Neural cell (in vitro differentiated cells): Measurements from ENCODE around the gene PRDX1. TPM values are rescaled to one million over a fixed set of nuclear protein-coding genes. Genes with fewer than 3 reads are reported as not detected.

Experiments used
- H2AFZ ChIP-seq: fragments of 200-600, 300-800 bp; sonication (generic), shearing (Covaris generic); 2 replicates; pipeline ENCODE4 v1.6.0; 2014; ENCODE audit warnings: low read depth, mild to moderate bottlenecking, antibody characterized with exemption, low read length, moderate library complexity
- H3F3A ChIP-seq: fragments of 200-600 bp; shearing (Covaris generic); 2 replicates; pipeline ENCODE4 v1.6.1; 2016; ENCODE audit warnings: mild to moderate bottlenecking, moderate library complexity, mixed read lengths, antibody characterized with exemption, low read length; ENCODE audit not compliant: insufficient read depth, poor library complexity, severe bottlenecking
- H3K27ac ChIP-seq: fragments of 200-600, 300-800 bp; sonication (generic), shearing (Covaris generic); 2 replicates; pipeline ENCODE4 v1.5.1; 2014; ENCODE audit warnings: mild to moderate bottlenecking, low read length, moderate library complexity
- H3K27me3 ChIP-seq: fragments of 300-800, 200-600 bp; sonication (generic), shearing (Covaris generic); 2 replicates; pipeline ENCODE4 v1.6.0; 2014; ENCODE audit warnings: mild to moderate bottlenecking, low read depth, low read length, moderate library complexity; ENCODE audit not compliant: insufficient read depth
- H3K36me3 ChIP-seq: fragments of 300-800, 200-600 bp; sonication (generic), shearing (Covaris generic); 2 replicates; pipeline ENCODE4 v1.5.1; 2014; ENCODE audit warnings: mild to moderate bottlenecking, antibody characterized with exemption, low read length, moderate library complexity; ENCODE audit not compliant: insufficient read depth
- H3K4me2 ChIP-seq: fragments of 300-800, 200-600 bp; sonication (generic), shearing (Covaris generic); 2 replicates; pipeline ENCODE4 v1.6.0; 2014; ENCODE audit warnings: mild to moderate bottlenecking, low read length
- H3K4me3 ChIP-seq: fragments of 300-800, 200-600 bp; sonication (generic), shearing (Covaris generic); 2 replicates; pipeline ENCODE4 v1.5.1; 2014; ENCODE audit warnings: mild to moderate bottlenecking, low read length, moderate library complexity
- H3K79me2 ChIP-seq: fragments of 200-600 bp; shearing (Covaris generic); replicated peaks from 2 replicates; pipeline ENCODE4 v1.6.0; 2014; ENCODE audit warnings: mild to moderate bottlenecking, low read length, moderate library complexity; ENCODE audit not compliant: insufficient read depth
- H3K9ac ChIP-seq: fragments of 300-800, 200-600 bp; sonication (generic), shearing (Covaris generic); 2 replicates; pipeline ENCODE4 v1.6.1; 2016; ENCODE audit warnings: mild to moderate bottlenecking, low read length, mixed read lengths
- H3K9me2 ChIP-seq: fragments of 200-600 bp; shearing (Covaris generic); 2 replicates; pipeline ENCODE4 v1.6.1; 2016; ENCODE audit warnings: mild to moderate bottlenecking, low read length, mixed read lengths; ENCODE audit not compliant: insufficient read depth
- H3K9me3 ChIP-seq: fragments of 200-600, 300-800 bp; sonication (generic), shearing (Covaris generic); 2 replicates; pipeline ENCODE4 v1.6.1; 2016; ENCODE audit warnings: mild to moderate bottlenecking, mixed run types, low read length, moderate library complexity, mixed read lengths
- H4K20me1 ChIP-seq: fragments of 200-600 bp; shearing (Covaris generic); 2 replicates; pipeline ENCODE4 v1.6.1; 2016; ENCODE audit warnings: mild to moderate bottlenecking, mixed run types; ENCODE audit not compliant: insufficient read depth
- EP300 ChIP-seq: fragments of 450-650 bp; conservative IDR thresholded peaks from 2 replicates; pipeline ENCODE4 v1.6.1; 2014; ENCODE audit warnings: antibody characterized with exemption, mild to moderate bottlenecking, moderate library complexity; ENCODE audit not compliant: poor library complexity, severe bottlenecking
- EZH2 ChIP-seq: fragments of 200-600, 300-800 bp; shearing (Covaris generic), sonication (generic); IDR thresholded peaks from 2 replicates; pipeline ENCODE4 v1.6.1; 2014; ENCODE audit warnings: antibody characterized with exemption, low read length, borderline replicate concordance, mild to moderate bottlenecking; ENCODE audit not compliant: insufficient read depth, poor library complexity, severe bottlenecking
- MXI1 ChIP-seq: fragments of 450-650 bp; conservative IDR thresholded peaks from 2 replicates; pipeline ENCODE4 v1.6.1; 2014; ENCODE audit warnings: antibody characterized with exemption, mild to moderate bottlenecking; ENCODE audit not compliant: poor library complexity, severe bottlenecking
- POLR2AphosphoS5 ChIP-seq: IDR thresholded peaks from 2 replicates; pipeline ENCODE4 v1.6.1; 2012
- RAD21 ChIP-seq: fragments of 450-650 bp; conservative IDR thresholded peaks from 2 replicates; pipeline ENCODE4 v1.6.1; 2014; ENCODE audit warnings: antibody characterized with exemption, mild to moderate bottlenecking, moderate library complexity
- SMC3 ChIP-seq: fragments of 450-650 bp; conservative IDR thresholded peaks from 2 replicates; pipeline ENCODE4 v1.6.1; 2014; ENCODE audit warnings: antibody characterized with exemption, mild to moderate bottlenecking, moderate library complexity; ENCODE audit not compliant: poor library complexity
- TAF1 ChIP-seq: IDR thresholded peaks from 2 replicates; pipeline ENCODE4 v1.6.1; 2012; ENCODE audit warnings: low read depth
- polyA plus RNA-seq: library from polyadenylated mRNA; depleted of rRNA; stranded (reverse); fragments of >200 nt; gene quantifications from 2 replicates; pipeline ENCODE4 v1.2.3, GENCODE V29; 2014
- TF ChIP-seq, protein P1 (sequence below): IDR thresholded peaks from 2 replicates; pipeline ENCODE4 v1.6.1; 2012; ENCODE audit warnings: borderline replicate concordance
- TF ChIP-seq, protein P2 (sequence below): fragments of 450-650 bp; IDR thresholded peaks from 2 replicates; pipeline ENCODE4 v1.5.1; 2014; ENCODE audit warnings: antibody characterized with exemption, mild to moderate bottlenecking, moderate library complexity; ENCODE audit not compliant: poor library complexity, severe bottlenecking

Gene PRDX1
- polyA plus RNA-seq, 1 donor from 2014 or later = 304 TPM

DNA sequence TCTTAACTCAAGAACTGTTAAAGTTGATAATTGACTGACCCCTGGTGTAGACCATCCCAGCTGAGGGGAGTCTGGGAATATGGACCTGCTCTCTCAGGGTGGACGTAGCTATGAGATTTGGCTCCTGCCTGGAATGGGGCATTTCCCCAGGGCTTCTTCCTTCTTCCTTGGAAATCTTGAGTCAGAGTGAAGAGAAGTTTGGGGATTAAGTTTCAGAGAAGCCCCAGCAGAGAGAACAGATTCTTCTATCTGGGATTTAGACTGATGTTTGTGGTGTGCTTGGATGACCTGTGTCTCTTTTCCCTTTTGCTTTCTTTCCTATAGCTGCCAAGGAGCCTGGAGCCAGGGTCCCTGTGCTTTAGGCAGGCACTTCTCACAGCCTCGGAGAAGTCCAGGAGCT lies 42.2 kb upstream of the PRDX1 start:
- no peaks in the 10 kb centered on the region for H3K36me3 ChIP-seq
- no peak overlapping the region for H3K9ac ChIP-seq
- H3F3A ChIP-seq = no peaks in the 10 kb centered on the region
- H2AFZ ChIP-seq = no peak overlapping the region
- H3K9me3 ChIP-seq = no peaks in the 10 kb centered on the region
- TF ChIP-seq, protein P1, sequence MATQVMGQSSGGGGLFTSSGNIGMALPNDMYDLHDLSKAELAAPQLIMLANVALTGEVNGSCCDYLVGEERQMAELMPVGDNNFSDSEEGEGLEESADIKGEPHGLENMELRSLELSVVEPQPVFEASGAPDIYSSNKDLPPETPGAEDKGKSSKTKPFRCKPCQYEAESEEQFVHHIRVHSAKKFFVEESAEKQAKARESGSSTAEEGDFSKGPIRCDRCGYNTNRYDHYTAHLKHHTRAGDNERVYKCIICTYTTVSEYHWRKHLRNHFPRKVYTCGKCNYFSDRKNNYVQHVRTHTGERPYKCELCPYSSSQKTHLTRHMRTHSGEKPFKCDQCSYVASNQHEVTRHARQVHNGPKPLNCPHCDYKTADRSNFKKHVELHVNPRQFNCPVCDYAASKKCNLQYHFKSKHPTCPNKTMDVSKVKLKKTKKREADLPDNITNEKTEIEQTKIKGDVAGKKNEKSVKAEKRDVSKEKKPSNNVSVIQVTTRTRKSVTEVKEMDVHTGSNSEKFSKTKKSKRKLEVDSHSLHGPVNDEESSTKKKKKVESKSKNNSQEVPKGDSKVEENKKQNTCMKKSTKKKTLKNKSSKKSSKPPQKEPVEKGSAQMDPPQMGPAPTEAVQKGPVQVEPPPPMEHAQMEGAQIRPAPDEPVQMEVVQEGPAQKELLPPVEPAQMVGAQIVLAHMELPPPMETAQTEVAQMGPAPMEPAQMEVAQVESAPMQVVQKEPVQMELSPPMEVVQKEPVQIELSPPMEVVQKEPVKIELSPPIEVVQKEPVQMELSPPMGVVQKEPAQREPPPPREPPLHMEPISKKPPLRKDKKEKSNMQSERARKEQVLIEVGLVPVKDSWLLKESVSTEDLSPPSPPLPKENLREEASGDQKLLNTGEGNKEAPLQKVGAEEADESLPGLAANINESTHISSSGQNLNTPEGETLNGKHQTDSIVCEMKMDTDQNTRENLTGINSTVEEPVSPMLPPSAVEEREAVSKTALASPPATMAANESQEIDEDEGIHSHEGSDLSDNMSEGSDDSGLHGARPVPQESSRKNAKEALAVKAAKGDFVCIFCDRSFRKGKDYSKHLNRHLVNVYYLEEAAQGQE = no peak
- TF ChIP-seq SMC3 (no peak), EP300 (no peak), TAF1 (no peak), RAD21 (no peak), EZH2 (no peak), MXI1 (no peak), POLR2AphosphoS5 (no peak)
- TF ChIP-seq, protein P2, sequence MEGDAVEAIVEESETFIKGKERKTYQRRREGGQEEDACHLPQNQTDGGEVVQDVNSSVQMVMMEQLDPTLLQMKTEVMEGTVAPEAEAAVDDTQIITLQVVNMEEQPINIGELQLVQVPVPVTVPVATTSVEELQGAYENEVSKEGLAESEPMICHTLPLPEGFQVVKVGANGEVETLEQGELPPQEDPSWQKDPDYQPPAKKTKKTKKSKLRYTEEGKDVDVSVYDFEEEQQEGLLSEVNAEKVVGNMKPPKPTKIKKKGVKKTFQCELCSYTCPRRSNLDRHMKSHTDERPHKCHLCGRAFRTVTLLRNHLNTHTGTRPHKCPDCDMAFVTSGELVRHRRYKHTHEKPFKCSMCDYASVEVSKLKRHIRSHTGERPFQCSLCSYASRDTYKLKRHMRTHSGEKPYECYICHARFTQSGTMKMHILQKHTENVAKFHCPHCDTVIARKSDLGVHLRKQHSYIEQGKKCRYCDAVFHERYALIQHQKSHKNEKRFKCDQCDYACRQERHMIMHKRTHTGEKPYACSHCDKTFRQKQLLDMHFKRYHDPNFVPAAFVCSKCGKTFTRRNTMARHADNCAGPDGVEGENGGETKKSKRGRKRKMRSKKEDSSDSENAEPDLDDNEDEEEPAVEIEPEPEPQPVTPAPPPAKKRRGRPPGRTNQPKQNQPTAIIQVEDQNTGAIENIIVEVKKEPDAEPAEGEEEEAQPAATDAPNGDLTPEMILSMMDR = no peak
- no peaks in the 10 kb centered on the region for H4K20me1 ChIP-seq
- no peak overlapping the region for H3K4me2 ChIP-seq
- H3K27ac ChIP-seq = no peak overlapping the region
- H3K79me2 ChIP-seq = no peaks in the 10 kb centered on the region
- no peaks in the 10 kb centered on the region for H3K27me3 ChIP-seq
- no peaks in the 10 kb centered on the region for H3K9me2 ChIP-seq
- H3K4me3 ChIP-seq = no peak overlapping the region

DNA sequence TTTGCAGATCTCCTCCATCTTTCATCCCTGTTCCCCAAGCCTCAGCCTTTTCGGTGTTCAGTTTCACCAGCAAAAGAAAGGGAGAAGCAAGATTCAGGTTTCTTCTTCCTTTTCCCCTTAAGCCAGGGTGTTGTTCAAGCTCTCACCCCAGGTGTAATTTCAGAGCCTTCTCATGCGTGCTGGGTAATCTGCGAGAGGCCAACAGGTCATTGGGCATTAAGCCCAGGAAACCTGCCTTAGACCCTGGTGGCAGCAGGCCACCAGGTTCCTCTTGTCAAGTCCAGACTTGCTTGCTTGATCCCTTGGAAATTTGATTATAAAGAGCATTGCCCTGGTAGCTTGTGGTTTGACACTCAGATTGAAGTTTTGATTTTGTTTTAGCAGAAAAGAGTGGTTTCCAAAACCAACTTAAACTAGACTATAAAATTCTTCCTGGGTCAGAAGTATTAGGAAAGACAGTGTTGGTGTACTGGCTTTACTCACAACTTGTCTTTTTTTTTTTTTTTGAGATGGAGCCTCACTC lies 35.8 kb upstream of the PRDX1 start:
- H3K9me3 ChIP-seq = no peaks in the 10 kb centered on the region
- H4K20me1 ChIP-seq = no peaks in the 10 kb centered on the region

More for the DNA sequence above, 35.8 kb upstream of the PRDX1 start:
- Histone ChIP-seq H3K9ac (no peak overlapping the region), H3K27ac (no peak overlapping the region), H3K4me2 (no peak overlapping the region), H3K4me3 (no peak overlapping the region), H3F3A (no peaks in the 10 kb centered on the region), H3K27me3 (no peaks in the 10 kb centered on the region), H2AFZ (no peak overlapping the region), H3K79me2 (peaks cover under 1% of the 10 kb centered on the region), H3K9me2 (no peaks in the 10 kb centered on the region), H3K36me3 (no peaks in the 10 kb centered on the region)
- TF ChIP-seq TAF1 (no peak), MXI1 (no peak), SMC3 (no peak), POLR2AphosphoS5 (no peak), EZH2 (no peak), RAD21 (no peak), EP300 (no peak)
- TF ChIP-seq, protein P1 = no peak
- TF ChIP-seq, protein P2 = no peak
